BJ (cell line): ENCODE results near the gene ASGR1. TPM values are rescaled to one million over a fixed set of nuclear protein-coding genes. Genes with fewer than 3 reads are reported as not detected.

ENCODE experiments used
- CTCF ChIA-PET: fragments of 350-600 bp; formaldehyde crosslinking; extraction: SDS; loops from one replicate; lab custom pipeline; 2021; ENCODE audit warnings: antibody characterized with exemption, inconsistent platforms; lab: Yijun Ruan, JAX
- POLR2A ChIA-PET: fragments of 300-600 bp; sonication (Branson Sonifier 250); formaldehyde crosslinking; extraction: SDS; loops from one replicate; lab custom pipeline; 2021; ENCODE audit warnings: antibody characterized with exemption; lab: Charles Lee
- DNase-seq: peaks from one replicate; pipeline ENCODE4 v3.0.0-alpha.2; 2011; ENCODE audit warnings: low read depth
- H3K27me3 ChIP-seq: 2 replicates; pipeline ENCODE4 v1.6.0; 2011; ENCODE audit warnings: low read length; ENCODE audit not compliant: control insufficient read depth, insufficient read depth
- H3K36me3 ChIP-seq: 2 replicates; pipeline ENCODE4 v1.5.1; 2011; ENCODE audit warnings: low read length; ENCODE audit not compliant: control insufficient read depth, insufficient read depth
- H3K4me3 ChIP-seq: 2 replicates; pipeline ENCODE4 v1.5.1; 2011; ENCODE audit warnings: low read depth, mild to moderate bottlenecking, control low read depth, low read length
- CTCF ChIP-seq: IDR thresholded peaks from 2 replicates; pipeline ENCODE4 v1.5.1; 2011; ENCODE audit warnings: low read depth, mild to moderate bottlenecking, control low read depth, inconsistent platforms, low read length, moderate library complexity; ENCODE audit not compliant: insufficient read depth
- polyA plus RNA-seq: library from polyadenylated mRNA; depleted of rRNA; stranded (reverse); fragments of >200 nt; gene quantifications from 2 replicates; pipeline ENCODE4 v1.2.3, GENCODE V29; 2011

The ASGR1 gene
- polyA plus RNA-seq, 1 experiment = 0.56 TPM

GRCh38 chr17:7205561-7205960 is 26.4 kb upstream of the ASGR1 start:
- POLR2A ChIA-PET = no interaction called here
- Histone ChIP-seq H3K4me3 (peak overlapping the region; percentile 33), H3K36me3 (peaks cover 13% of the 10 kb centered on the region), H3K27me3 (no peaks in the 10 kb centered on the region)
- DNase-seq = no peak
- TF ChIP-seq CTCF = no peak
- CTCF ChIA-PET = no interaction called here

GRCh38 chr17:7204828-7205461 is 25.8 kb upstream of the ASGR1 start:
- CTCF ChIA-PET = no interaction called here
- POLR2A ChIA-PET = no interaction called here
- no peaks in the 10 kb centered on the region for H3K27me3 ChIP-seq
- no peak for TF ChIP-seq CTCF
- no peak for DNase-seq
- peak overlapping the region; percentile 33 for H3K4me3 ChIP-seq
- H3K36me3 ChIP-seq = peaks cover 13% of the 10 kb centered on the region

- TF ChIP-seq CTCF = no peak
- ChIA-PET POLR2A (no interaction called here), CTCF (no interaction called here)
- Histone ChIP-seq H3K4me3 (peak overlapping the region; percentile 33), H3K27me3 (no peaks in the 10 kb centered on the region), H3K36me3 (peaks cover 13% of the 10 kb centered on the region)
- DNase-seq = no peak
These were observed 25.2 kb upstream of the ASGR1 start for GRCh38 chr17:7204336-7204735.

- no peak overlapping the region for H3K4me3 ChIP-seq
- peaks cover 13% of the 10 kb centered on the region for H3K36me3 ChIP-seq
- H3K27me3 ChIP-seq = no peaks in the 10 kb centered on the region
- ChIA-PET POLR2A (no interaction called here), CTCF (interaction anchor here (0.5 to 1.0 kb wide), 3 partner anchors 10 to 157 kb away, joined by 3 to 4 read pairs (median 3); no protein-coding TSS in a partner anchor)
- no peak for TF ChIP-seq CTCF
- no peak for DNase-seq
These were observed 24.2 kb upstream of the ASGR1 start for GRCh38 chr17:7203391-7203790.

GRCh38 chr17:7196651-7197401 is 17.7 kb upstream of the ASGR1 start:
- CTCF ChIA-PET = no interaction called here
- POLR2A ChIA-PET = no interaction called here

More at GRCh38 chr17:7196651-7197401, 17.7 kb upstream of the ASGR1 start:
- no peak for TF ChIP-seq CTCF
- Histone ChIP-seq H3K4me3 (no peak overlapping the region), H3K36me3 (peaks cover 31% of the 10 kb centered on the region), H3K27me3 (no peaks in the 10 kb centered on the region)
- no peak for DNase-seq
